Stimulated activated CD8-positive, alpha-beta memory T cell treated with anti-CD3 and anti-CD28 coated beads, Interleukin-12 subunit alpha, Interleukin-12 subunit beta, amount 100 ng/mL, for 1 hour (primary cell): ENCODE measurements around the gene KLK11.
A peak's percentile ranks its signal among the peaks of the same experiment; 100 is the strongest.

Experiments
- DNase-seq: peaks from one replicate; pipeline ENCODE4 v3.0.0-alpha.2; 2020; ENCODE audit warnings: low read depth

KLK11 gene

DNA sequence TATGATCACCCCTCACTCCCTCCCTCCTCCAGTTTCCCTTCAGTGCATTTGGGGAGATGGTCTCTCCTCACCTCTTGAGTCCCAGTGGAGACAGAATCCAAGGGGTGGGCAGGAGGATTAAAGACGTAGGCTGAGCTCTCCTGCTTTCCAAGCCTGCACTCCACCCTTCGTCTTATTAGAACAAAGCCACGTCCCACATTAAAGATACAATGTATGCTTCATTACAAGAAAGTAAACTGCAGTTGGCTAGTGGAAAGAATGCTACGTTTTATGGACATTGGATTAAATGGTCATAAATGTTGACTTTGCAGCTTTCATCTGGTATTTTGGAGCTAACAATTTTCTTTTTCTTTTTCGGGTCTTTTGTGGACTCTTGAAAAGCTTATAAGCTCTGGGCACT, 1.5 kb upstream of the KLK11 start:
- DNase-seq = no peak

GRCh38 chr19:51027126-51027806, 850 bp upstream of the KLK11 start:
- no peak for DNase-seq

DNA sequence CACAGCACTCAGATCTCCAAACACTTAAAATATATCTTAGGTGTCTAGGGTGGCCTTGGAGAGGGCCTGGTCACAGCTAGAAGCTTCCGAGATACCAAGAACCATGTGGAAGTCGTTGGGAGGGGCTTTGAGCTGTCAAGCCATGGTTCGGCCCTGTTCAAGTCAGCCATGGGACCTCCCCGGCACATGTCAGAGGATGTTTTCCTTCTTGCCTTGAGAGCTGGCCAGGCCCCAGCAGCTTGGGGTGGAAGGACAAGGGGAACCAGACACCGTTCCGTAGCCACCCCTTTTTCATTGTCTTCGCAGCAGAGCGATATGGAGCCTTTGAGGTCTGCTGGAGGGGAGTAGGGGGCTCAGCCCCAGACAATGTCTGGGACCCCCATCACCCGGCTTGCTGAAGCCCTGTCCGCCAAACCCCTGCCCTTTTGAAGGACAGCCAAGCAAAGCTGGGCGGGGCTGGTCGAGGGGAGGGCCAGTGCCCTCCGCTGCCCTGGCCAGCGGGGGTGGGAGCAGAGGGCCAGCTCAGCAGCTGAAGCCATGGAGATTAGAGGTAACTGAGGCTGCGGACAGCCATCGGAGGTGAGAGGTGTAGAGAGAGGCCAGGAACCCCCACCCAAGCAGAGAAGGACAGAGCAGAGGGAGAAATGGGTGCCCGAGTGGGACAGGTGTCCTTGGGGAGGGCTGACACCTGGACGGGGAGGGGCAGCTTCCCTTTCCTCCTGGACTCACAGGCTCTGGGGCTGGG, 435 bp downstream of the KLK11 start:
- no peak for DNase-seq

- DNase-seq = no peak
Observed at GRCh38 chr19:51025401-51025800, 1.0 kb downstream of the KLK11 start.

GRCh38 chr19:51024924-51025323, 1.5 kb downstream of the KLK11 start:
- DNase-seq = no peak

GRCh38 chr19:51023946-51024345, 2.5 kb downstream of the KLK11 start:
- DNase-seq = no peak

DNA sequence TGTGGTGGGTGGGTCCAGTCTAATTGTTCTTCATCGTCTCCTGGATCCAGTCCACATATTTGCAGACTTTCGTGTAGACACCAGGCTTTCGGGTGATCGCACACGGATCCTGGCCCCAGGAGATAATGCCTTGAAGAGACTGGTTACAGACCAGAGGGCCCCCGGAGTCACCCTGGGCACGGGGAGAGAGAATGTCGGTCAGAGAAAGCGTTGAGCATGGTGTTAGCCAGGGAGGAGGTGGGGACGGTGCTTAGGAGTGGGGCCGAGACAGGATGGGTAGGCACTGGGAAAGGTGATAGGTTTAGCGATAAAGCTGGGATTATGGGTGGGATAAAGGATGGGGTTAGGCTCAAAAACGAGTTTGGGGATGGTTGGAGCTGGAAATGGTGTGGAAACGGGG, 3.9 kb downstream of the KLK11 start:
- DNase-seq = no peak

DNA sequence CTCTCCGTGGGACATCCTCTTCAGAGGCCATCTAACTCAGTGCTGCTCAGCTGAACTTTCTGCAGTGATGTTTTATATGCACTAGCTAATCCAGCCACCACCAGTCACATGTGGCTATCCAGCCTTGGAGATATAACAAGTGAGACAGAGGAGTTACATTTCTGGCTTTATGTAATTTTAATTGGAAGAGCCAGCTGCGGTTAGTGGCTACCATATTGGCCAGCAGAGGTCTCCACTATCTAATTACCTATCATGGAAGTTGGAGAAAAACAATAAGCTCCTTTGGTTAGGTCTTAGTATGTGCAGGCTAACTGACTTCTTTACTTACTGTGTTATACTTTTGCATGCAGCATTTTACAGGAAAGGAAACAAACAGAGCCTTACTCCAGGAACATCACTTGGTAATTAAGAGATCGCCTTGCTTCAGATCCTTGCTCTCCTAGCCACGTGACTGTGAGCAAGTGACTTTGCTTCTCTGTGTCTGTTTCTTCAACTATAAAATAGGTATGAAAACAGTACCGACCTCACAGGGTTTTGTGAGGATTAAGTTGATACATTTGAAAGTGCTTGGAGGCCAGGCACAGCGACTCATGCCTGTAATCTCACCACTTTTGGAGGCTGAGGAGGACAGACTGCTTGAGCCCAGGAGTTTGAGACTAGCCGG, 5.3 kb downstream of the KLK11 start:
- DNase-seq = no peak

GRCh38 chr19:51019544-51019925, 6.9 kb downstream of the KLK11 start, which contains the start of gene KLK10:
Gene KLK10, minus strand, starts transcription at chr19:51019709. Its CDS starts 579 bp downstream, at chr19:51019130.
- DNase-seq = no peak

DNA sequence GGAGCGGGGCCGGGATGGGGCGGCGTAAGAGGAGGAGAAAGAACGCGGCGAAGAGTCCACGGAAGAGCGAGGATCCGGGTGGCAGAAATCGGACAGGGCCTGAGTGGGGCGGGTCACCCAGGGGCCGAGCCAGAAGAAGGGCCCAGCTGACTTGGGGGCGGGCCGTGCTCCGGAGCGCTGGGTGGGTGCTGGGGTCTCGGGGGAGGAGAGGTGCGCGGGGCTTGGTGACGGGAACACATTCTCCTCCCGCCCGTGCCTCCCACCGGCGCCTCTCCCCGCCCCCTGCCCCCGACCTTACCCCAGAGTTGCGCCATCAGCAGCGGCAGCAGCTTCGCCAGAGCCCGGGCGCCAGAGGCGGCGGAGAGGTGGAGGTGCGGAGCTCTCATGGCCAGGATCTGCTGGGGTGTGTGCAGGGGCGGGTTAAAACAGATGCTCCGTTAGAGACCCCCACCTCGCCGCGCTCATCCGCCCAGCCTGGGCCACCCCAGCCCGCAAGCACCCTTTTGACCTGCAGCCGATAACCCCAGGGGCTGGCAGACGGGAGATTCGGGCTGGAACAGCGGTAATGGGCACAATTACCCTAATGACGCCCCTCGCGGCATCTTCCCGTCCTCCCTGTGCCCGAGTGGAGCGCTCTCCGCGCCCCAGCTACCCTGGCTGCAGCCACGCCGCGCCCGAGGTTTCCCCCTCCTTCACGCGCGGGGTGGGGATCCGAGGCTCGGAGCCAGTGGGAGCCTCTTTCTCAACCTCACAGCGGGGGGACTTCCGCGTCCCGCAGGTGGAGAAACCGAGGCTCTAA, 7.5 kb downstream of the KLK11 start:
- no peak for DNase-seq

DNA sequence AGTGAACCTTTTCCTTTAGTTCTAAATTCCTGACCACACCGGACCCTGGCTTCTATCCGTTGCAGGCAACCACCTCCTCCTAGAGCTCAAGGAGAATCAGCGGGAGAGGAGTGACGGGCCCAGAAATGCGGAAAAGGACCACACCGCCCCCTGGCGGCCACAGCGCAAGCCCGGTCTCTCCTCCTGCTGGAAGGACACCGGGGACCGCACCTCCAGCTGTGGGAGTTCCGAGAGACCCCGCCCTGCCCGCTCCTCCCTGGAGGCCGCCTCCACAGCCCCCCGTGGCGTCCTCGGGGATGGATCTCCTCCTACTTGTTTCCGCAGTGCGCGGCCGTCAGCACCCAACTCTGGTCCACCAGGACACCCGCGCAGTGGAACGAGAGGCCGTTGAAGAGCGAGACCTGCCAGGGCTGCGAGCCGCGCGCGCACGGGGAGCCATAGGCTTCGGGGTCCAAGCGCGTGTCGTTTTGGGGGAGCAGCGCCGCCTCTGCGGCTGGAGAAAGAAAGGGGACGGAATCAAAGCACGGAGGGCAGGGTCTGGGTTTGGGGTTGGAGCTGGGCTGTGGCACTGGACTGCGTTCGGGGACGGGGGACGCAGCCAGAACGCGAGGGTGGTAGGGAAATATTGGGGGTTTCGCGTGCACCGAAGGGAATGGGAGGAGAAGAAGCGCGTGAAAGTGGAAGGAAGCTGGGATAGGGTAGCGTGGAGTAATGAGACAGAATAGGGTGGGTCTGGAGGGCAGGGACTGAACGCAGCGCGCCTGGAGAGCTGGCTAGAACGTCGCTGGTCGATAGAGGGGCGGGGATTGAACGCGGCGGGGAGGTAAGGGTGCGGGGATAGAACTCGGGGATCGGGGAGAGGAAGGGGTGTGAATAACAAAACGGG, 9.4 kb downstream of the KLK11 start:
- DNase-seq = peak; percentile 25

DNA sequence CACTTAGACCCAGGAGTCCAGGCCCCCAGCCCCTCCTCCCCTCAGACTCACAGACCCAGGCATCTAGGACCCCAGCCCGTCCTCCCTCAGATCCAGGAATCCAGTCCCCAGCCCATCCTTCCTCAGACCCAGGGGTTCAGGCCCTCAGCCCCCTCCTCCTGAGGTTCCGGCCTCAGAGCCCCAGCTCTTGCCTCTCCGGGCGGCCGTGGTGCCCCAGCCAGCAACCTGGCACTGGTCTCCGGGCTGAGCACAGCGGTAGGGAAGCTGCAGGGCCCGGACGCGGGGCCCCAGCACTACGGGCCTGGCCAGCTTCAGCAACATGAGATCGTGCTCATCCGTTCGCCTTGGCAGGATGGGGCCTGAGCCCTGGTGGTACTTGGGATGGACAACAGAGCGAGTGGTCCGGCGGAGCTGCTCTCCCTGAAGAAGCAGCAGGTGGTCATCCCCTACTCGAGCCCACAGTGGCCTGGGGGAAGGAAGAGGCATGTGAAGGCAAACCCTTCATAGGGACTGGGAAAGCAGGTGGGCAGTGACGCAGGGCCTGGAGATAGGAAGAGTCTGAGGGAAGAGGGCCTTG, 10.6 kb downstream of the KLK11 start:
- no peak for DNase-seq

DNA sequence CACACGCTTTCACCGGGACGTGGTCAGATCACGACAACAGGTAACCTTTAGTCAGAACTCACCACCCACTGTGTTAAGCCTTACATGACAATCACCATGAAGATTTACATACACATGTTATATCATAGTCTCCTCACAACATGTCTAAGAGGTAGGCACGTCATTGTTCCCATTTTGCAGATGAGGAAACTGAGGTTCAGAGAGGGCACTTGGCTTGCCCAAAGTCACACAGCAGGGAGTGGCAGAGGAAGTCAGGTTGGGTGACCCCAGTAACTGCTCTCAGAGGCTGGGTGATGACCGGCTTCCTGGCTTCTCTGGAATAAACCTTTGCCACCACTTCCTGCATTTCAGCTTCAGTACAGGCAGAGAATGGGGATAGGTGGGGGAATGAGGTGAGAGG, 12.2 kb downstream of the KLK11 start:
- DNase-seq = no peak

DNA sequence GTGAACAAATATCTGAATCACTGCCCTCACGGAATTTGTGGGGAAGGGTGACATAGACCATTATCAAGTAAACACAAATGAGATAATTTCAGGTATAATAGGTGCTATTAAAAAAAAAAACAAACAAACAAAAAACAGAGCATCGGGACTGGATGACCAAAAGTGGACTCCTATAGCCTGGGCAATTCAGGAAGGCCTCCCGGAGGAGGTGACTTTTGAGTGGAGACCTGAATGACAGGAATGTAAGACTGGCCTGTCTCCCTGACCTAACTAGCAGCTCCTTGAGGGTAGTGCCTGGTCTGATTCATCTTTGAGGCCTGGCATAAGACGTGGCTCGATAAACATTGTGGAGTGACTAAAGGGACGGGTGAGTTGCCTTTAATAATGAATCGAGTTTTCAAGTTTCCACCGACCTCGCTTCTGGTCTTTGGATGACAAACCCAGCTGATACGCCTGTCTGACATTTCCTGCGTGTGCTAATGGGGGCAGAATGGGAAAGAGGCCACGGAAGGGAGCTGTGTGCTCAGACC, 13.7 kb downstream of the KLK11 start:
- DNase-seq = no peak

- DNase-seq = no peak
Observed at GRCh38 chr19:51010066-51010795, 16.2 kb downstream of the KLK11 start.

GRCh38 chr19:51009061-51009891, 17.1 kb downstream of the KLK11 start:
- DNase-seq = no peak

GRCh38 chr19:51007488-51007887, 18.9 kb downstream of the KLK11 start:
- DNase-seq = no peak

- DNase-seq = no peak
Observed at GRCh38 chr19:51006406-51006805, 20.0 kb downstream of the KLK11 start.

- DNase-seq = no peak
Observed at GRCh38 chr19:51005248-51005647, 21.2 kb downstream of the KLK11 start.
